Uterus (tissue), 4 donors: ENCODE measurements around the gene CCDC198. TPM values are rescaled to one million over a fixed set of nuclear protein-coding genes. Genes with fewer than 3 reads are reported as not detected.

ENCODE experiments used
- DNase-seq, 2 donors: peaks; one replicate each; pipeline ENCODE4 v3.0.0-alpha.2; 2019 to 2020
- H3K27ac ChIP-seq, 2 donors: fragments of 200-600 bp; sonication (generic); 1 replicate in 1 of 2; 2 replicates in 1 of 2; pipeline ENCODE4 v1.5.1; 2016 to 2018
- H3K27me3 ChIP-seq, 2 donors: fragments of 200-600 bp; sonication (generic); one replicate each; pipeline ENCODE4 v1.5.1; 2018 to 2019; ENCODE audit warnings: control low read depth in 1 of 2
- H3K36me3 ChIP-seq, 2 donors: fragments of 200-600 bp; sonication (generic); one replicate each; pipeline ENCODE4 v1.5.1; 2019; ENCODE audit warnings: control low read depth in 1 of 2
- H3K4me1 ChIP-seq, 2 donors: fragments of 200-600 bp; sonication (generic); one replicate each; pipeline ENCODE4 v1.5.1; 2018 to 2019; ENCODE audit warnings: control low read depth in 1 of 2
- H3K4me3 ChIP-seq, 2 donors: fragments of 200-600 bp; sonication (generic); 1 replicate in 1 of 2; 2 replicates in 1 of 2; pipeline ENCODE4 v1.5.1; 2018 to 2019; ENCODE audit warnings: mild to moderate bottlenecking in 1 of 2
- H3K9me3 ChIP-seq, 2 donors: fragments of 200-600 bp; sonication (generic); one replicate each; pipeline ENCODE4 v1.5.1; 2019; ENCODE audit warnings: control low read depth in 1 of 2
- CTCF ChIP-seq, 4 experiments: fragments of 200-600 bp in 2 of 4; fragments of 450-650 bp in 2 of 4; sonication (generic) in 2 of 4; IDR thresholded peaks; one replicate each; pipeline ENCODE4 v1.5.1; 2016 to 2019; ENCODE audit warnings: antibody characterized with exemption in 4 of 4, mild to moderate bottlenecking in 2 of 4, moderate library complexity in 1 of 4
- POLR2A ChIP-seq, 2 donors: fragments of 450-650 bp; IDR thresholded peaks; one replicate each; pipeline ENCODE4 v1.6.1; 2016; ENCODE audit warnings: antibody characterized with exemption in 2 of 2, mild to moderate bottlenecking in 1 of 2, moderate library complexity in 1 of 2
- intact Hi-C: fragments of 100-400 bp; cut with DNase I; formaldehyde crosslinking; loops from one replicate; pipeline ENCODE4 v1.15.1; 2023; ENCODE audit warnings: low total_unique reads
- total RNA-seq, 4 donors: library from RNA; depleted of rRNA in 3 of 4; stranded (reverse); fragments of >200 nt in 3 of 4; gene quantifications; one replicate each; pipeline versions ENCODE4 v1.1.0 to v1.2.4, GENCODE V29; 2014 to 2023
- donor health status: DM: yes; HTN: yes; CAD: no.

Gene CCDC198
- total RNA-seq, 4 donors from 2014 or later, result 0.26 to 2.8 (median 1.1) TPM

- H3K4me1 ChIP-seq, result no peaks in the 10 kb centered on the region
- no peak overlapping the region for H3K4me3 ChIP-seq
- no peaks in the 10 kb centered on the region for H3K36me3 ChIP-seq
- no peak for TF ChIP-seq CTCF (IDR thresholded peaks at IDR 0.05)
- H3K9me3 ChIP-seq, result no peaks in the 10 kb centered on the region
- no peak for DNase-seq
- H3K27me3 ChIP-seq, result no peaks in the 10 kb centered on the region
- no peak overlapping the region for H3K27ac ChIP-seq
- intact Hi-C loops, result no loop called here
These were observed 18.6 kb upstream of the CCDC198 start for GRCh38 chr14:57512220-57512619.

GRCh38 chr14:57508756-57509155 lies 15.1 kb upstream of the CCDC198 start:
- intact Hi-C loops, result no loop called here
- H3K4me3 ChIP-seq, result no peak overlapping the region
- H3K27me3 ChIP-seq, result no peaks in the 10 kb centered on the region
- no peak for TF ChIP-seq POLR2A (IDR thresholded peaks at IDR 0.05)
- H3K9me3 ChIP-seq, result no peaks in the 10 kb centered on the region
- H3K27ac ChIP-seq, result no peak overlapping the region
- no peak for DNase-seq
- H3K4me1 ChIP-seq, result no peaks in the 10 kb centered on the region
- no peaks in the 10 kb centered on the region for H3K36me3 ChIP-seq

- Histone ChIP-seq H3K9me3 (no peaks in the 10 kb centered on the region), H3K4me3 (no peak overlapping the region), H3K4me1 (no peaks in the 10 kb centered on the region), H3K36me3 (no peaks in the 10 kb centered on the region), H3K27me3 (no peaks in the 10 kb centered on the region), H3K27ac (no peak overlapping the region)
- intact Hi-C loops, result no loop called here
- no peak for DNase-seq
- TF ChIP-seq POLR2A (IDR thresholded peaks at IDR 0.05) (no peak), CTCF (IDR thresholded peaks at IDR 0.05) (no peak)
These were observed 9.1 kb upstream of the CCDC198 start for GRCh38 chr14:57502586-57503254.

- no peaks in the 10 kb centered on the region for H3K36me3 ChIP-seq
- H3K27ac ChIP-seq, result no peak overlapping the region
- DNase-seq, result no peak
- H3K4me3 ChIP-seq, result no peak overlapping the region
- H3K4me1 ChIP-seq, result no peaks in the 10 kb centered on the region
- no peaks in the 10 kb centered on the region for H3K9me3 ChIP-seq
- no peaks in the 10 kb centered on the region for H3K27me3 ChIP-seq
- intact Hi-C loops, result no loop called here
- no peak for TF ChIP-seq CTCF (IDR thresholded peaks at IDR 0.05)
- no peak for TF ChIP-seq POLR2A (IDR thresholded peaks at IDR 0.05)
These were observed 7.4 kb upstream of the CCDC198 start for GRCh38 chr14:57501039-57501557.

DNA sequence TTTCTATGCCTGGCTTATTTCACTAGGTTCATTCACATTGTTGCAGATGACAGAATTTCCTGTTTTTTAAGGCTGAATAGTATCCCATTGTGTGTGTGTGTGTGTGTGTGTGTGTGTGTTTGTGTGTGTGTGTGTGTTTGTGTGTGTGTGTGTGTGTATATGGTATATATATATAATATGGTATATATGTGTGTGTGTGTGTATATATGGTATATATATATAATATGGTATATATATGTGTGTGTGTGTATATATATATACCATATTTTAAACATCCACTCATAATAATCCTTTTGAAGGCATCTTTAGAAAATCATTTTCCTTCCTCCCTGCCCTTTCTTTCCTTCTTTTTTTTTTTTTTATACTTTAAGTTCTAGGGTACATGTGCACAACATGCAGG lies 5.0 kb upstream of the CCDC198 start:
- Histone ChIP-seq H3K9me3 (no peaks in the 10 kb centered on the region), H3K4me1 (no peaks in the 10 kb centered on the region), H3K27ac (no peak overlapping the region), H3K4me3 (no peak overlapping the region), H3K27me3 (no peaks in the 10 kb centered on the region), H3K36me3 (no peaks in the 10 kb centered on the region)
- DNase-seq, result no peak
- intact Hi-C loops, result no loop called here
- TF ChIP-seq POLR2A (IDR thresholded peaks at IDR 0.05), result no peak
- TF ChIP-seq CTCF (IDR thresholded peaks at IDR 0.05), result no peak
